Activated naive CD8-positive, alpha-beta T cell treated with anti-CD3 and anti-CD28 coated beads for 36 hours (primary cell): ENCODE measurements around the gene SEC14L5. TPM values are rescaled to one million over a fixed set of nuclear protein-coding genes. Genes with fewer than 3 reads are reported as not detected.
A peak's percentile ranks its signal among the peaks of the same experiment; 100 is the strongest.
"Not testable (repeated sequence)": the region's sequence is repeated elsewhere in the genome, so short reads cannot be mapped to it uniquely, and the experiment has no call there.

ENCODE experiments used
- DNase-seq: peaks from one replicate; pipeline ENCODE4 v3.0.0; 2021
- H3K27ac Mint-ChIP-seq: one replicate; pipeline ENCODE4 v1.8.0; 2022; ENCODE audit warnings: mild to moderate bottlenecking, moderate library complexity, mixed read lengths
- H3K27me3 Mint-ChIP-seq: one replicate; pipeline ENCODE4 v1.8.0; 2022; ENCODE audit warnings: mild to moderate bottlenecking, mixed read lengths
- H3K36me3 Mint-ChIP-seq: one replicate; pipeline ENCODE4 v1.8.0; 2021; ENCODE audit warnings: mild to moderate bottlenecking, mixed read lengths
- H3K4me1 Mint-ChIP-seq: one replicate; pipeline ENCODE4 v1.8.0; 2021; ENCODE audit warnings: mixed read lengths
- H3K4me3 Mint-ChIP-seq: one replicate; pipeline ENCODE4 v1.8.0; 2022; ENCODE audit warnings: mild to moderate bottlenecking, moderate library complexity, mixed read lengths
- H3K9me3 Mint-ChIP-seq: one replicate; pipeline ENCODE4 v1.8.0; 2022; ENCODE audit warnings: mixed read lengths
- total RNA-seq, 2 experiments: library from RNA; stranded (reverse); gene quantifications; one replicate each; pipeline ENCODE4 v1.2.3, GENCODE V29; 2021

SEC14L5 gene
- total RNA-seq, 2 experiments from 2014 or later = 0.04 to 0.10 TPM

- DNase-seq = no peak
- Mint-ChIP-seq H3K4me3 (peak overlapping the region; percentile 40), H3K27me3 (peaks cover 39% of the 10 kb centered on the region), H3K36me3 (no peaks in the 10 kb centered on the region), H3K4me1 (no peaks in the 10 kb centered on the region), H3K9me3 (no peaks in the 10 kb centered on the region), H3K27ac (no peak overlapping the region)
Observed at GRCh38 chr16:4937782-4938682, 20.1 kb upstream of the SEC14L5 start.

DNA sequence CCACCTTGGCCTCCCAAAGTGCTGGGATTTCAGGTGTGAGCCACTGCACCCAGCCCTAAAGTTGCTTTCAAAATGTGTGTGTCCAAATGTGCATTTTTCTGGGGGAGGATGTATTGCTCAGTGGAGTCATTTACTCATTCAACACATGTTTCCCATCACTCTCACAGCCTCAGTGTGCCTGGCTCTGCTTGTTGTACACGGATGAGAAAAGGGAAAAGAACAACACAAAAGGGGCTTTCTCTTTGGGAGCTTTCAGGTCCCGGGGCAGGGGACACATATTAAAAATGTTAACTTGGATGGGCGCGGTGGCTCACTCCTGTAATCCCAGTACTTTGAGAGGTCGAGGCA lies 19.5 kb upstream of the SEC14L5 start:
- Mint-ChIP-seq H3K4me1 (no peaks in the 10 kb centered on the region), H3K27ac (no peak overlapping the region), H3K36me3 (no peaks in the 10 kb centered on the region), H3K27me3 (peaks cover 39% of the 10 kb centered on the region), H3K4me3 (no peak overlapping the region), H3K9me3 (no peaks in the 10 kb centered on the region)
- DNase-seq = no peak

DNA sequence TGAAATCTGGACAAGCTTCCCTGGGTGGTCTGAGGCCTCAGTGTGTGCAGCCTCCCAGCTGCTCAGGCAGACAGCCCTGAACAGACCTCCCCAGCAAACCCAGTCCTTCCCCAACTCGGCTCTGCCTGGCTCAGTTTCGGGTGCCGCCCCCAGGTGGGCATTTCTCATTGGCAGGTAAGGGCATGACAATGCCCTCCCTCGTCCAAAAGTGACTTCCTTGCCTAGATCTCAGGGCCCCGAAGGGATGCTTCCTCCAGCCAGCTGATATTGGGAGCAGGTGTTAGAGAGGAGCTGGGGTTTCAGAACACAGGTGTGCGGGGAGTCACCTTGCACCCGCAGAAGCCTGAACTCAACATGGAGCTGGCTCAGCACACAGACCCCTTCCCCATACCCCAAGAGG lies 17.4 kb upstream of the SEC14L5 start:
- Mint-ChIP-seq H3K4me3 (no peak overlapping the region), H3K27ac (no peak overlapping the region), H3K27me3 (peaks cover 32% of the 10 kb centered on the region), H3K9me3 (no peaks in the 10 kb centered on the region), H3K36me3 (no peaks in the 10 kb centered on the region), H3K4me1 (no peaks in the 10 kb centered on the region)
- DNase-seq = no peak

- Mint-ChIP-seq H3K4me1 (no peaks in the 10 kb centered on the region), H3K9me3 (no peaks in the 10 kb centered on the region), H3K36me3 (no peaks in the 10 kb centered on the region), H3K4me3 (no peak overlapping the region), H3K27me3 (peaks cover 24% of the 10 kb centered on the region), H3K27ac (no peak overlapping the region)
- DNase-seq = no peak
Observed at GRCh38 chr16:4942481-4942880, 15.6 kb upstream of the SEC14L5 start.

DNA sequence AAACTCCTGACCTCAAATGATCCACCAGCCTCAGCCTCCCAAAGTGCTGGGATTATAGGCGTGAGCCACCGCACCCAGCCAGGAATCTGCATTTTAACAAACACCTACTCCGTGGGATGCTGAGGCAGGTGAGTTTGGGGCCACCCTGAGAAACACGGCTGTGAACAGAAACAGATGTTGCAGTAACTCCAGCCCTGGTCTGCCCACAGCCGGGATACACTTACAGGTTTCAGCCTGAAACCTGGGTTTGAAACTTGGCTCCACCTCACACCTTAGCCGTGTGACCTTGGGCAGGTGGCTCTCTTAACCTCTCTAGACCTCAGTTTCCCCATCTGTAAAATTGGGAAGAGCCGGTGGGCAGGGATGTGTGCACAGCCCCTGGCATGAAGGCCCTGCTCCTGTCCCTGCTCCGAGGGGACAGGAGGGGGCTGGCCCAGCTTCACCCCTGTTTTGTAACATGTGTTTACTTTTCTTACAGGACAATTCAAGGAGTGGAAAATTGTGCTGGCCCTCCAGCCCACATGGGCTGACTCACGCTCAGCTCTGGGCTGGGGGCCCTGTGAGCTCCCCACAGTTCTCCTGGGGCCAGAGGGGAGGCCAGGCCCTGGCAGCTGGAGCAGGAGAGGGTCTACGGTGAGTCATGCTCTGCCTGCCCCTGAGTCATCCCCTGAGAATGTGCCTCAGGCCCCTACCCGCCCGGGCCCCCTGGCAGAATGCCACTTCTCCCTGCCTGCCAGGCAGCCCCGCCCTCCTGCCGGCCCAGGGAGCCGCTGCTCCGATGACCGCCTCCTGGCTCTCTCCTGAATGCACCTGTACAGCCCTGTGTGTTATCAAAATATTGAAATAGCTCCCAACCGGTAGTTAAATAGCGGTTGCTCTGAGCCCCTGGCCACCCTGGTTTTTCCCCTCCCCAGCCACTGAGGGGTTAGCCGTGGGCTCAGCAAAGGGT lies 13.5 kb upstream of the SEC14L5 start:
- Mint-ChIP-seq H3K4me3 (no peak overlapping the region), H3K36me3 (no peaks in the 10 kb centered on the region), H3K27ac (no peak overlapping the region), H3K4me1 (no peaks in the 10 kb centered on the region), H3K27me3 (peaks cover 22% of the 10 kb centered on the region), H3K9me3 (no peaks in the 10 kb centered on the region)
- DNase-seq = peak; percentile 20

DNA sequence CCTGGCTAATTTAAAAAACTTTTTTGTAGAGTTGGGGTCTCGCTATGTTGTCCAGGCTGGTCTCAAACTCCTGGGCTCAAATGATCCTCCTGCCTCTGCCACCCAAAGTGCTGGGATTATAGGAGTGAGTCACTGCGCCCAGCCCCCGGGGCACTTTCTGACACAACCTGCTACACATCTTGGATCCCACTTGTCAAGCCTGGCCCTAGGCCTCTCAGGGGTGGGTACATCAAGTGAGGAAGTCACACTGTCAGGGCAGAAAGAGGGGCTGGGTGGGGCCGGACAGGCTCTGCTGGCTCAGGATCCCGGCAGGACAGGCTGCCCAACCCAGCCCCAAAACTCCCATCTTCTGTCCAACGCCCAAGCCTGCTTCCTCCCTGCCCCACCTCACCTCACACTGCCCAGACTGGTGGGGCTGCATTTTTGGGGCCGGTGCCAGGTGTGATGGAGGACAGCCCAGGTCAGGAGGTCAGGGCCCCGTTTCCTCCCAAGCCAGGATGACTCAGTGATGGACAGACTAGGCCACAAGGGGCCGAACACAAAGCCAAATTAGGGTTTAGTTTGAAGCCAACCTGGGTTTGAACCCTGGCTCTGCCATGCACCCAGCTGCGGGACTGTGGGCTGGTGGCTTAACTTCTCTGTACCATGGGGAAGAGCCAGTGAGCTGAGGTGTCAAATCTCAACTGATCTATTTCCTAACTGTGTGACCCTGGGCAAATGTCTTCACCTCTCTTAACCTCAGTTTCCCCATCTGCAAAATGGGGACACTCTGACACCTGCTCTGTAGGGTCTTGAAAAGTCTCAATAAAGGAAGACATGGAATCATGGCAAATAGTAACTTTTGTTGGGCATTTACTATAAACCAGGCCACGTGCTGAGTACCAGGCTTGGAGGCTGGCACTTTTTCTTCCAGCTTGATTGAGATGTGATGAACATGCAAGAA lies 12.3 kb upstream of the SEC14L5 start:
- no peaks in the 10 kb centered on the region for H3K36me3 Mint-ChIP-seq
- peaks cover 22% of the 10 kb centered on the region for H3K27me3 Mint-ChIP-seq
- no peak overlapping the region for H3K27ac Mint-ChIP-seq
- H3K4me1 Mint-ChIP-seq = no peaks in the 10 kb centered on the region
- no peak overlapping the region for H3K4me3 Mint-ChIP-seq
- DNase-seq = no peak
- H3K9me3 Mint-ChIP-seq = no peaks in the 10 kb centered on the region

GRCh38 chr16:4946917-4947316 lies 11.2 kb upstream of the SEC14L5 start:
- Mint-ChIP-seq H3K9me3 (no peaks in the 10 kb centered on the region), H3K4me1 (no peaks in the 10 kb centered on the region), H3K36me3 (no peaks in the 10 kb centered on the region), H3K27me3 (peaks cover 22% of the 10 kb centered on the region), H3K4me3 (no peak overlapping the region), H3K27ac (no peak overlapping the region)
- no peak for DNase-seq

DNA sequence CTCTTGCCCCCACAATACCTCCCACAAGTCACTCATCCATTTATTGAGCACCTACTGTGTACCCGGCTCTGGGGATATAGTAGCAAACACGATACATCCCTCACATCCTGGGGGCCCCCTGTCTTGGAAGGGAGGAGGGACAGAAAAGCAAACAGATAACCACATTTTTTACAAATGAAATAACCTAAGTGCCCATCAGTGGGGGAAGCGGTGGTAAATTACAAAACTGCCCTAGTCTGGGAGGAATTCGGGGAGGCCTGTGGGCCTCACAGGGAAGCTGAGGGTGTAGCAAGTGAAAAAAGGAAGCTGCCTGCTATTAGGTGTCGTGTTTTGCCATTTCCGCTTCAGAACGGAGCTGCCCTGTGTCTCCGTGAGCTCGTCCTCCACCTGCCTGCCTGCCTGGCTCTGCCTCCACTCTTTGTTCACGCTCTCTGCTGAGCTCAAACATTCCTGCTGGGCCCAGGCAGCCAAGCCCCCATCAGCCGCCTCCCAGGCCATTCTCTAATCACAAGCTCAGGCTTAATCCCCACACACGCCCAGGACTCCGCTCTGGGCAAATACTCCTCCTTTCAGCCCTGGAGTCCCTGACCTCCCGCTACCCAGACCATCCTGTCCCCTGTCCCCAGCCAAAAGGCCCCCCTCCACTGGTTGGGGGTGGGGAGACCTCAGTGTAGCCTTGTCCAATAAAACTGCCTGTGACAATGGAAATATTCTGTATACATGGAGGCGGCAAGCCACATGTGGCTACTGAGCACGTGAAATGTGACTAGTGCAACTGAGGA lies 10.2 kb upstream of the SEC14L5 start:
- no peaks in the 10 kb centered on the region for H3K9me3 Mint-ChIP-seq
- H3K4me3 Mint-ChIP-seq = no peak overlapping the region
- no peak for DNase-seq
- no peaks in the 10 kb centered on the region for H3K4me1 Mint-ChIP-seq
- H3K36me3 Mint-ChIP-seq = no peaks in the 10 kb centered on the region
- H3K27ac Mint-ChIP-seq = peak overlapping the region; percentile 42
- H3K27me3 Mint-ChIP-seq = peaks cover 22% of the 10 kb centered on the region

- Mint-ChIP-seq H3K4me3 (no peak overlapping the region), H3K4me1 (no peaks in the 10 kb centered on the region), H3K27ac (no peak overlapping the region), H3K9me3 (no peaks in the 10 kb centered on the region), H3K36me3 (no peaks in the 10 kb centered on the region), H3K27me3 (peaks cover 25% of the 10 kb centered on the region)
- no peak for DNase-seq
Observed at GRCh38 chr16:4948903-4949766, 9.0 kb upstream of the SEC14L5 start.

- Mint-ChIP-seq H3K4me1 (no peaks in the 10 kb centered on the region), H3K9me3 (no peaks in the 10 kb centered on the region), H3K4me3 (no peak overlapping the region), H3K27ac (no peak overlapping the region), H3K36me3 (no peaks in the 10 kb centered on the region), H3K27me3 (peaks cover 24% of the 10 kb centered on the region)
- no peak for DNase-seq
Observed at GRCh38 chr16:4949986-4950385, 8.1 kb upstream of the SEC14L5 start.

DNA sequence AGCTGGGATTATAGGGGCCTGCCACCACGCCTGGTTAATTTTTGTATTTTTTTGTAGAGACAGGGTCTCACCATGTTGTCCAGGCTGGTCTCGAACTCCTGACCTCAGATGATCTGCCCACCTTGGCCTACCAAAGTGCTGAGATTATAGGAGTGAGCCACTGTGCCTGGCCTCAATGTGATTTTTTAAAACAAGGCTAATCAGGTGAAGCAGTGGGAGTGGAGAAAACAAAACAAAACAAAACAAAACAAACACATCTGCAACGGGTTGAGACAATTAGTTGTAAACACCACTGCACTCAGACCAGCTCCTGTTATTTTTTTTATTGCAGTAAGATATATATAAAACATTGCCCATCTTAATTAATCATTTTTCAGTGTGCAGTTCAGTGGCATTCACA lies 6.5 kb upstream of the SEC14L5 start:
- H3K27me3 Mint-ChIP-seq = peaks cover 28% of the 10 kb centered on the region
- H3K9me3 Mint-ChIP-seq, H3K4me1 Mint-ChIP-seq, H3K36me3 Mint-ChIP-seq, H3K27ac Mint-ChIP-seq, DNase-seq, H3K4me3 Mint-ChIP-seq: not testable (repeated sequence)

- H3K9me3 Mint-ChIP-seq = no peaks in the 10 kb centered on the region
- no peak overlapping the region for H3K4me3 Mint-ChIP-seq
- H3K36me3 Mint-ChIP-seq = no peaks in the 10 kb centered on the region
- peaks cover 33% of the 10 kb centered on the region for H3K27me3 Mint-ChIP-seq
- no peak for DNase-seq
- peaks cover 15% of the 10 kb centered on the region for H3K4me1 Mint-ChIP-seq
- no peak overlapping the region for H3K27ac Mint-ChIP-seq
Observed at GRCh38 chr16:4954714-4955113, 3.4 kb upstream of the SEC14L5 start.

DNA sequence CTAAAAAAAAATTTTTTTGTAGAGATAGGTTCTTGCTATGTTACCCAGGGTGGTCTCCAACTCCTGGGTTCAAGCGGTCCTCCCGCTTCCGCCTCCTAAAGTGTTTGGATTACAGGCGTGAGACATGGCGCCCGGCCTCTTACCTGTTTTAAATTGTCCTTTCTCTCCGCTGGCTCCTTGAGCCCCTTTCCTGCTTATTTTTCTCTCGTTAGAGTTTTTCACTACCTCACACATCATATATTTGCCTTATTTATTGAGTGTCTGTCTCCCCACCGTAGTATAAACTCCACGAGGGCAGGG lies 760 bp upstream of the SEC14L5 start:
- Mint-ChIP-seq H3K36me3 (no peaks in the 10 kb centered on the region), H3K27ac (no peak overlapping the region), H3K27me3 (peaks cover 57% of the 10 kb centered on the region), H3K9me3 (no peaks in the 10 kb centered on the region), H3K4me3 (peak overlapping the region; percentile 84), H3K4me1 (peaks cover 15% of the 10 kb centered on the region)
- no peak for DNase-seq
